ENCODE data around the gene PDLIM1. TPM values are rescaled to one million over a fixed set of nuclear protein-coding genes. Genes with fewer than 3 reads are reported as not detected.

PDLIM1 gene
- total and polyA plus RNA-seq, 2 experiments from 2014 or later = 111 to 233 TPM

DNA sequence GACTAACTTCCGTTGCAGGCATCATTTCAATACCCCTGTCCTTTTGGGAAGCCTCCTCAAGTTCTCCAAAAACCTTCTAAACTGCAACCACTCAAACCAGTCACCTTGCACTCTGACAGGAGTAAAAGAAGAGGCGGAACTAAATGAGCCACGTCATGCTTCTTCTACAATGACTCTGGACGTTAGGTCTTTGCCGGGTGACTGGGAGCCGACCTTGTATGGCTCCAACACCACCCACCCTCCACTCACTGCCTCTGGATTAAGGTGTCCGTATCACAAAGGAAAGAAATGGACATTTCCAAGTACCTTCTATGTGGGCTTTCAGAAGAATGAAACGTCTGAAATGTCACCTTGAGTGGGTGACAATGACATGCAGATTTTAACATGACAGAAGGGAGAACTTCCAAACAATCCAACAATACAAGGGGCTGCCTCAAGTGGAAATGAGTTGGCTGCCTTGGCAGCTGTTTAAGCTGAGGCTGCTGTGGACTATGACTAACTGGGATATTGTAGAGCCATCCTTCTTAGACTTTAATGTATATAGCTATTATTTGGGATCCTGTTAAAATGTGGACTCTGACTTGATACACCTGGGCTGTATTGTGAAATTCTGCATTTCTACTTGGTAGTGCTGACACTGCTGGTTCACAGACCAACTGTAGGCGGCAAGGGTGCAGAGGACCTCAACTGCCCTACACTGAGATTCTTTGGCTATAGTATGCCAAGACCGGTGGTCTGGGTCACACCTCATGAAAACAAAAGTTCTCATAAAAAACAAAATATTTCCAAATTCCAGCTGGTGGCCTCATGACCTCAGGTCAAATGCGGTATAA lies 33.8 kb upstream of the PDLIM1 start:
- no peak overlapping the region for H3K4me3 ChIP-seq
- no peaks in the 10 kb centered on the region for H3K79me2 ChIP-seq (replicated peaks; ENCODE audit: insufficient read depth)
- no peaks in the 10 kb centered on the region; the same call in 1 of the 2 replicates for H3K4me1 ChIP-seq (ENCODE audit: insufficient read depth)
- H3K4me2 ChIP-seq = no peak overlapping the region
- ATAC-seq (no peak), DNase-seq (ENCODE audit: low spot score) (no peak)
- Mint-ChIP-seq H3K9me3 (no peaks in the 10 kb centered on the region), H3K4me3 (no peak overlapping the region), H3K27ac (no peak overlapping the region), H3K36me3 (ENCODE audit: low read depth) (peaks cover 13% of the 10 kb centered on the region), H3K4me1 (0 out of 3 replicates have a peak, but pooled peaks cover 2% of the 10 kb centered on the region), H3K27me3 (ENCODE audit: insufficient read depth, low read depth, poor library complexity) (peaks cover 5% of the 10 kb centered on the region)
- H3K27ac ChIP-seq (ENCODE audit: low read depth) = no peak overlapping the region
- no peaks in the 10 kb centered on the region for H3F3A ChIP-seq (replicated peaks; ENCODE audit: low read depth)
- H4K20me1 ChIP-seq (replicated peaks; ENCODE audit: insufficient read depth) = no peaks in the 10 kb centered on the region
- TF ChIP-seq ZNF331 (CRISPR knock-in tag; IDR thresholded peaks at IDR 0.05; ENCODE audit: low read depth) = no peak
- H2AFZ ChIP-seq = no peak overlapping the region
- H3K9me2 ChIP-seq (ENCODE audit: insufficient read depth) = no peaks in the 10 kb centered on the region
- no peaks in the 10 kb centered on the region for H3K27me3 ChIP-seq (ENCODE audit: insufficient read depth)
- no peaks in the 10 kb centered on the region for H3K36me3 ChIP-seq (ENCODE audit: insufficient read depth)

DNA sequence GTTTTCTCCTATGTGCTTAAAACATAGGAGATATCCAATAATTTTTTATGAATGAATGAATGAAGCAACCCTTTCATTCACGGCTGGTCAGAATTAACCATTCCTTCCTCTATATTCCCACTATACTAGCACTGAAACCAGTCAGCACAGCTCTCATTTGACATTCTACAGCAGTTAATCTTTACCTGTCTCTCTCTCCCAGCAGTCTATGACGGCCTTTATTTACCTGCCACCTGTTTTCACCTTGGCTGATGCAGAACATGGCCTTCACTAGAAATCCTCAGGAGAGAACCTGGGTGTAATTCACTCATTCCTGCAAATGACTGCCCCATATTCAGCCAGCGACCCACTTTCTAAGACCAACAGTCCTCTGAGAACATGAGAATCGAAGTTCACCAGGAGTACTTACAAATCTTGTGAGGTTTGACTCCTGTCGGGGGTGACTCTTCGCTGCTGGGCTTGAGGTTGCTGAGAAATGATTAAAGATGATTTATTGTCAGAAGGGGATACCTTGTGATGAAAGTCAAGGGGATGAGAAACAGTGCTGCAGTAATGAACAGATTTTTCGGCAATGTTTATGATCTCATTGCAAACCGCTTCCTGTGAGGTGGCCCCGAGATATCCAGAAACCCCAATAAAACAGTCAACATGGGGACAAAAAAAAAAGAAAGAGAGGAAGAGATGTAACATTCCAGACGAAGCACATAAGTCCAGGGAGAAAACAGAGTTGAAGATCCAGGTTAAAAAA lies 30.9 kb upstream of the PDLIM1 start:
- Histone ChIP-seq H2AFZ (no peak overlapping the region), H3K27me3 (ENCODE audit: insufficient read depth) (no peaks in the 10 kb centered on the region), H3K4me2 (no peak overlapping the region), H3K36me3 (ENCODE audit: insufficient read depth) (no peaks in the 10 kb centered on the region), H4K20me1 (replicated peaks; ENCODE audit: insufficient read depth) (no peaks in the 10 kb centered on the region), H3K9me2 (ENCODE audit: insufficient read depth) (no peaks in the 10 kb centered on the region), H3F3A (replicated peaks; ENCODE audit: low read depth) (no peaks in the 10 kb centered on the region), H3K4me1 (ENCODE audit: insufficient read depth) (no peaks in the 10 kb centered on the region; the same call in 1 of the 2 replicates), H3K79me2 (replicated peaks; ENCODE audit: insufficient read depth) (no peaks in the 10 kb centered on the region), H3K4me3 (no peak overlapping the region), H3K27ac (ENCODE audit: low read depth) (no peak overlapping the region)
- H3K27me3 Mint-ChIP-seq (ENCODE audit: insufficient read depth, low read depth, poor library complexity) = peaks cover 5% of the 10 kb centered on the region
- no peaks in the 10 kb centered on the region for H3K9me3 Mint-ChIP-seq
- H3K36me3 Mint-ChIP-seq (ENCODE audit: low read depth) = peaks cover 16% of the 10 kb centered on the region
- DNase-seq (ENCODE audit: low spot score) (no peak), ATAC-seq (no peak)
- 0 out of 3 replicates have a peak, but pooled peaks cover 2% of the 10 kb centered on the region for H3K4me1 Mint-ChIP-seq
- H3K4me3 Mint-ChIP-seq = no peak overlapping the region
- H3K27ac Mint-ChIP-seq = no peak overlapping the region
- TF ChIP-seq POLR2AphosphoS5 (IDR thresholded peaks at IDR 0.05; ENCODE audit: low read depth) (no peak), EZH2phosphoT487 (IDR thresholded peaks at IDR 0.05; ENCODE audit: unreplicated experiment) (no peak)

DNA sequence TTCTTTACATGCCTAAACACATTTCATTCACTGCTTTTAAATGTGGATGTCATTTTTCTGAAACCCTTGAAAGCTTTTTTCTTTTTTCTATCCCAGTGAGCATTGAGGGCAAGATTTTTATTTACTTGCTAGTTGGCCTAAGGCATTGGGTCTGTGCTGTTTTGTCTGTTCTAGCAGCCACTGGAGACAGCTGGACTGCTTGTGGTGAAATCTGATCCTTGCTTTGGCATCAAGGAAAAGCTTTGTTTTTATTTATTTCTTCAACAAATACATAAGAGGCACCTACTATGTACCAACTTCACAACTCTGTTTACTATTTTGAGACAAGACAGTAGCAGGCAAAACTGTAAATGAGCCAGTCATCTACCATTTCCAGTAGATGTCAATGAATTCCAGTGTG lies 28.4 kb upstream of the PDLIM1 start:
- Histone ChIP-seq H4K20me1 (replicated peaks; ENCODE audit: insufficient read depth) (no peaks in the 10 kb centered on the region), H3F3A (replicated peaks; ENCODE audit: low read depth) (no peaks in the 10 kb centered on the region), H3K79me2 (replicated peaks; ENCODE audit: insufficient read depth) (no peaks in the 10 kb centered on the region), H3K4me3 (no peak overlapping the region), H3K4me2 (no peak overlapping the region), H3K27ac (ENCODE audit: low read depth) (no peak overlapping the region), H3K4me1 (ENCODE audit: insufficient read depth) (no peaks in the 10 kb centered on the region; the same call in 1 of the 2 replicates), H2AFZ (no peak overlapping the region), H3K9me2 (ENCODE audit: insufficient read depth) (no peaks in the 10 kb centered on the region), H3K36me3 (ENCODE audit: insufficient read depth) (no peaks in the 10 kb centered on the region), H3K27me3 (ENCODE audit: insufficient read depth) (no peaks in the 10 kb centered on the region)
- Mint-ChIP-seq H3K36me3 (ENCODE audit: low read depth) (peaks cover 16% of the 10 kb centered on the region), H3K27ac (no peak overlapping the region), H3K27me3 (ENCODE audit: insufficient read depth, low read depth, poor library complexity) (peaks cover 5% of the 10 kb centered on the region), H3K4me1 (peaks cover 3% of the 10 kb centered on the region), H3K9me3 (no peaks in the 10 kb centered on the region), H3K4me3 (no peak overlapping the region)
- DNase-seq (ENCODE audit: low spot score) (no peak), ATAC-seq (no peak)
- TF ChIP-seq, protein P1, sequence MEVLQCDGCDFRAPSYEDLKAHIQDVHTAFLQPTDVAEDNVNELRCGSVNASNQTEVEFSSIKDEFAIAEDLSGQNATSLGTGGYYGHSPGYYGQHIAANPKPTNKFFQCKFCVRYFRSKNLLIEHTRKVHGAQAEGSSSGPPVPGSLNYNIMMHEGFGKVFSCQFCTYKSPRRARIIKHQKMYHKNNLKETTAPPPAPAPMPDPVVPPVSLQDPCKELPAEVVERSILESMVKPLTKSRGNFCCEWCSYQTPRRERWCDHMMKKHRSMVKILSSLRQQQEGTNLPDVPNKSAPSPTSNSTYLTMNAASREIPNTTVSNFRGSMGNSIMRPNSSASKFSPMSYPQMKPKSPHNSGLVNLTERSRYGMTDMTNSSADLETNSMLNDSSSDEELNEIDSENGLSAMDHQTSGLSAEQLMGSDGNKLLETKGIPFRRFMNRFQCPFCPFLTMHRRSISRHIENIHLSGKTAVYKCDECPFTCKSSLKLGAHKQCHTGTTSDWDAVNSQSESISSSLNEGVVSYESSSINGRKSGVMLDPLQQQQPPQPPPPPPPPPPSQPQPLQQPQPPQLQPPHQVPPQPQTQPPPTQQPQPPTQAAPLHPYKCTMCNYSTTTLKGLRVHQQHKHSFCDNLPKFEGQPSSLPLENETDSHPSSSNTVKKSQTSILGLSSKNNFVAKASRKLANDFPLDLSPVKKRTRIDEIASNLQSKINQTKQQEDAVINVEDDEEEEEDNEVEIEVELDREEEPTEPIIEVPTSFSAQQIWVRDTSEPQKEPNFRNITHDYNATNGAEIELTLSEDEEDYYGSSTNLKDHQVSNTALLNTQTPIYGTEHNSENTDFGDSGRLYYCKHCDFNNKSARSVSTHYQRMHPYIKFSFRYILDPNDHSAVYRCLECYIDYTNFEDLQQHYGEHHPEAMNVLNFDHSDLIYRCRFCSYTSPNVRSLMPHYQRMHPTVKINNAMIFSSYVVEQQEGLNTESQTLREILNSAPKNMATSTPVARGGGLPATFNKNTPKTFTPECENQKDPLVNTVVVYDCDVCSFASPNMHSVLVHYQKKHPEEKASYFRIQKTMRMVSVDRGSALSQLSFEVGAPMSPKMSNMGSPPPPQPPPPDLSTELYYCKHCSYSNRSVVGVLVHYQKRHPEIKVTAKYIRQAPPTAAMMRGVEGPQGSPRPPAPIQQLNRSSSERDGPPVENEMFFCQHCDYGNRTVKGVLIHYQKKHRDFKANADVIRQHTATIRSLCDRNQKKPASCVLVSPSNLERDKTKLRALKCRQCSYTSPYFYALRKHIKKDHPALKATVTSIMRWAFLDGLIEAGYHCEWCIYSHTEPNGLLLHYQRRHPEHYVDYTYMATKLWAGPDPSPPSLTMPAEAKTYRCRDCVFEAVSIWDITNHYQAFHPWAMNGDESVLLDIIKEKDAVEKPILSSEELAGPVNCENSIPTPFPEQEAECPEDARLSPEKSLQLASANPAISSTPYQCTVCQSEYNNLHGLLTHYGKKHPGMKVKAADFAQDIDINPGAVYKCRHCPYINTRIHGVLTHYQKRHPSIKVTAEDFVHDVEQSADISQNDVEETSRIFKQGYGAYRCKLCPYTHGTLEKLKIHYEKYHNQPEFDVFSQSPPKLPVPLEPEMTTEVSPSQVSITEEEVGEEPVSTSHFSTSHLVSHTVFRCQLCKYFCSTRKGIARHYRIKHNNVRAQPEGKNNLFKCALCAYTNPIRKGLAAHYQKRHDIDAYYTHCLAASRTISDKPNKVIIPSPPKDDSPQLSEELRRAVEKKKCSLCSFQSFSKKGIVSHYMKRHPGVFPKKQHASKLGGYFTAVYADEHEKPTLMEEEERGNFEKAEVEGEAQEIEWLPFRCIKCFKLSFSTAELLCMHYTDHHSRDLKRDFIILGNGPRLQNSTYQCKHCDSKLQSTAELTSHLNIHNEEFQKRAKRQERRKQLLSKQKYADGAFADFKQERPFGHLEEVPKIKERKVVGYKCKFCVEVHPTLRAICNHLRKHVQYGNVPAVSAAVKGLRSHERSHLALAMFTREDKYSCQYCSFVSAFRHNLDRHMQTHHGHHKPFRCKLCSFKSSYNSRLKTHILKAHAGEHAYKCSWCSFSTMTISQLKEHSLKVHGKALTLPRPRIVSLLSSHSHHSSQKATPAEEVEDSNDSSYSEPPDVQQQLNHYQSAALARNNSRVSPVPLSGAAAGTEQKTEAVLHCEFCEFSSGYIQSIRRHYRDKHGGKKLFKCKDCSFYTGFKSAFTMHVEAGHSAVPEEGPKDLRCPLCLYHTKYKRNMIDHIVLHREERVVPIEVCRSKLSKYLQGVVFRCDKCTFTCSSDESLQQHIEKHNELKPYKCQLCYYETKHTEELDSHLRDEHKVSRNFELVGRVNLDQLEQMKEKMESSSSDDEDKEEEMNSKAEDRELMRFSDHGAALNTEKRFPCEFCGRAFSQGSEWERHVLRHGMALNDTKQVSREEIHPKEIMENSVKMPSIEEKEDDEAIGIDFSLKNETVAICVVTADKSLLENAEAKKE (CRISPR knock-in tag; IDR thresholded peaks at IDR 0.05) = no peak
- TF ChIP-seq NANOG (IDR thresholded peaks at IDR 0.05; ENCODE audit: borderline replicate concordance) (no peak), ZNF114 (CRISPR knock-in tag; IDR thresholded peaks at IDR 0.05) (no peak), POLR2AphosphoS5 (IDR thresholded peaks at IDR 0.05; ENCODE audit: low read depth) (no peak)
- TF ChIP-seq, protein P2, sequence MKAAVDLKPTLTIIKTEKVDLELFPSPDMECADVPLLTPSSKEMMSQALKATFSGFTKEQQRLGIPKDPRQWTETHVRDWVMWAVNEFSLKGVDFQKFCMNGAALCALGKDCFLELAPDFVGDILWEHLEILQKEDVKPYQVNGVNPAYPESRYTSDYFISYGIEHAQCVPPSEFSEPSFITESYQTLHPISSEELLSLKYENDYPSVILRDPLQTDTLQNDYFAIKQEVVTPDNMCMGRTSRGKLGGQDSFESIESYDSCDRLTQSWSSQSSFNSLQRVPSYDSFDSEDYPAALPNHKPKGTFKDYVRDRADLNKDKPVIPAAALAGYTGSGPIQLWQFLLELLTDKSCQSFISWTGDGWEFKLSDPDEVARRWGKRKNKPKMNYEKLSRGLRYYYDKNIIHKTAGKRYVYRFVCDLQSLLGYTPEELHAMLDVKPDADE (IDR thresholded peaks at IDR 0.05) = no peak
